ENCODE measurements around the gene METTL15.
A peak's percentile ranks its signal among the peaks of the same experiment; 100 is the strongest.

Gene METTL15

DNA sequence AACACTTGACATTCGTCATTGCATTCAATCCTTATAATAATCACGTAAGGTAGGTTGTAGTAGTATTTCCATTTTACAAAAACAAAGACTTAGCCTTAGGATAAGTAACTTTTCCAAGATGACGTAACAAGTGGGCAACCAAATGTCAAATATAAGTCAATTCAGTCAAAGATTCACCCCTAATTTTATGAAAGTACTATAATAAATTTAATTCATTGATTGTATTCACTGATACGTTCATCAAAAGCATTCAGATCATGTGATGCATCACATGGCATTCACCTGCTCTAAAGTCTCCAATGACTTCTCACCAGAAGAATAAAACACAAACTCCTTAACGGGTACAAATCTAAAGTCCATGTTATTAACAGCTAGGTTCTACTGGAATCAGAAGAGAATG is 2.3 kb upstream of the METTL15 start:
- TF ChIP-seq ZNF565 (CRISPR knock-in tag; conservative IDR thresholded peaks at IDR 0.05; ENCODE audit: low read depth) (no peak), CSDC2 (CRISPR knock-in tag; IDR thresholded peaks at IDR 0.05) (no peak), ESRRG (CRISPR knock-in tag; IDR thresholded peaks at IDR 0.05) (no peak), ZFP30 (CRISPR knock-in tag; IDR thresholded peaks at IDR 0.05) (no peak), ZNF8 (CRISPR knock-in tag; IDR thresholded peaks at IDR 0.05) (no peak), SNAI2 (CRISPR knock-in tag; IDR thresholded peaks at IDR 0.05) (no peak), ZFP3 (CRISPR knock-in tag; IDR thresholded peaks at IDR 0.05) (no peak), ZC3H10 (CRISPR knock-in tag; IDR thresholded peaks at IDR 0.05) (no peak), PPARA (CRISPR knock-in tag; IDR thresholded peaks at IDR 0.05; ENCODE audit: borderline replicate concordance) (no peak), ARNTL (CRISPR knock-in tag; IDR thresholded peaks at IDR 0.05; ENCODE audit: borderline replicate concordance, low read depth) (no peak), GLIS3 (CRISPR knock-in tag; IDR thresholded peaks at IDR 0.05) (no peak)
- TF ChIP-seq, protein P1, sequence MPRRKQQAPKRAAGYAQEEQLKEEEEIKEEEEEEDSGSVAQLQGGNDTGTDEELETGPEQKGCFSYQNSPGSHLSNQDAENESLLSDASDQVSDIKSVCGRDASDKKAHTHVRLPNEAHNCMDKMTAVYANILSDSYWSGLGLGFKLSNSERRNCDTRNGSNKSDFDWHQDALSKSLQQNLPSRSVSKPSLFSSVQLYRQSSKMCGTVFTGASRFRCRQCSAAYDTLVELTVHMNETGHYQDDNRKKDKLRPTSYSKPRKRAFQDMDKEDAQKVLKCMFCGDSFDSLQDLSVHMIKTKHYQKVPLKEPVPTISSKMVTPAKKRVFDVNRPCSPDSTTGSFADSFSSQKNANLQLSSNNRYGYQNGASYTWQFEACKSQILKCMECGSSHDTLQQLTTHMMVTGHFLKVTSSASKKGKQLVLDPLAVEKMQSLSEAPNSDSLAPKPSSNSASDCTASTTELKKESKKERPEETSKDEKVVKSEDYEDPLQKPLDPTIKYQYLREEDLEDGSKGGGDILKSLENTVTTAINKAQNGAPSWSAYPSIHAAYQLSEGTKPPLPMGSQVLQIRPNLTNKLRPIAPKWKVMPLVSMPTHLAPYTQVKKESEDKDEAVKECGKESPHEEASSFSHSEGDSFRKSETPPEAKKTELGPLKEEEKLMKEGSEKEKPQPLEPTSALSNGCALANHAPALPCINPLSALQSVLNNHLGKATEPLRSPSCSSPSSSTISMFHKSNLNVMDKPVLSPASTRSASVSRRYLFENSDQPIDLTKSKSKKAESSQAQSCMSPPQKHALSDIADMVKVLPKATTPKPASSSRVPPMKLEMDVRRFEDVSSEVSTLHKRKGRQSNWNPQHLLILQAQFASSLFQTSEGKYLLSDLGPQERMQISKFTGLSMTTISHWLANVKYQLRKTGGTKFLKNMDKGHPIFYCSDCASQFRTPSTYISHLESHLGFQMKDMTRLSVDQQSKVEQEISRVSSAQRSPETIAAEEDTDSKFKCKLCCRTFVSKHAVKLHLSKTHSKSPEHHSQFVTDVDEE (CRISPR knock-in tag; IDR thresholded peaks at IDR 0.05): no peak
- TF ChIP-seq, protein P2, sequence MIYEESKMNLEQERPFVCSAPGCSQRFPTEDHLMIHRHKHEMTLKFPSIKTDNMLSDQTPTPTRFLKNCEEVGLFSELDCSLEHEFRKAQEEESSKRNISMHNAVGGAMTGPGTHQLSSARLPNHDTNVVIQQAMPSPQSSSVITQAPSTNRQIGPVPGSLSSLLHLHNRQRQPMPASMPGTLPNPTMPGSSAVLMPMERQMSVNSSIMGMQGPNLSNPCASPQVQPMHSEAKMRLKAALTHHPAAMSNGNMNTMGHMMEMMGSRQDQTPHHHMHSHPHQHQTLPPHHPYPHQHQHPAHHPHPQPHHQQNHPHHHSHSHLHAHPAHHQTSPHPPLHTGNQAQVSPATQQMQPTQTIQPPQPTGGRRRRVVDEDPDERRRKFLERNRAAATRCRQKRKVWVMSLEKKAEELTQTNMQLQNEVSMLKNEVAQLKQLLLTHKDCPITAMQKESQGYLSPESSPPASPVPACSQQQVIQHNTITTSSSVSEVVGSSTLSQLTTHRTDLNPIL (CRISPR knock-in tag; IDR thresholded peaks at IDR 0.05; ENCODE audit: low read depth): no peak
- no peak for ATAC-seq

DNA sequence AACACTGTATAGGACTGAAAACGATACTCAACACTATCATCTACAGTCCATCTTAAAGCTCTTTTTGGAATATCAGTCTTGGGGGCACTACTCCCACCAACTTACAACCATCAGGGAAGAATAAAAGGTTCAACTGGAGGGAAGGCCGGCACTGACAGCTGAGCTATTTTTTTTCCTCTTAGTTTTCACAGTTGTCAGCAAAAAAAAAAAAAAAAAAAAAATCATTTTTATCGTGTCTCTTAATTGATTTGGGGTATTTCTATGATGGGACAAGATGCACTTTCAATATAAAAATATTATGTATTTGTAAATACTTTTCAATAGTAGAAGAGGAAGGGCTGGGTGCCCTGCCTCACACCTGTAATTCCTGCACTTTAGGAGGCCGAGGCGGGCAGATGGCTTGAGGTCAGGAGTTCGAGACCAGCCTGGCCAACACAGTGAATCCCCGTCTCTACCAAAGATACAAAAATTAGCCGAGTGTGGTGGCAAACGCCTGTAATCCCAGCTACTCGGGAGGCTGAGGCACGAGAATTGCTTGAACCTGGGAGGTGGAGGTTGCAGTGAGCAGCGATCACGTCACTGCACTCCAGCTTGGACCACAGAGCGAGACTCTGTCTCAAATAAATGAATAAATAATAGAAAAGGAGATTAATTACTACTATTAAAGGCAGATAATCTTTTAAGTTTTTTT is 1.7 kb upstream of the METTL15 start:
- no peak for TF ChIP-seq TOX (CRISPR knock-in tag; IDR thresholded peaks at IDR 0.05; ENCODE audit: borderline replicate concordance)
- no peak for TF ChIP-seq ZC3H10 (CRISPR knock-in tag; IDR thresholded peaks at IDR 0.05)
- TF ChIP-seq ISL1 (CRISPR knock-in tag; IDR thresholded peaks at IDR 0.05): no peak
- no peak for TF ChIP-seq ZNF70 (CRISPR knock-in tag; IDR thresholded peaks at IDR 0.05)
- no peak for ATAC-seq

DNA sequence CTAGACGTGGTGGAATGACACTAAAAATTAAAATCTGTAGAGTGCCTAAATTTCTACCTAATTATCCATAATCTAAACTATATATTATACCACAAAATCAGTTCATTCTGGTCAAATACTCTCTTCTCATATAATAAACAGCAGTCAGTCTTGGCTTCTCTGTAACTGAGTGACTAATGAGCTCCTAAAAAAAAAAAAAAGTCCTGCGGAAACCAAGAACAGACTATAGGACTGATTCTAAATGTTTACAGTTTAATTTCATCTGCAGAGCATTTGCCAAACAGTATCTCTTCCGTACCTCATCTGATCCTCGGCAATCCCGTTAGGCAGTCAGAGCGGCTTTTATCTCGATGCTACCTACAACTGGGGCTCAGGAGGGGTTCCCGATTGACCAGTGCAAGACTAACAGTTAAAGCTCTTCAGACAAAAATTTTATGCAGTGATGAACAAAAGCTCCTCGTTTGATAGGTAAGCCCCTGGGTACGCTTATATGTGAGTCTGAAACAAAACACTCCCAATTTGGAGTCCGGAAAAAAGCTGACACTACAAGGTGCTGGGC is 918 bp upstream of the METTL15 start:
- TF ChIP-seq ZFP3 (CRISPR knock-in tag; IDR thresholded peaks at IDR 0.05) (no peak), TCF4 (CRISPR knock-in tag; IDR thresholded peaks at IDR 0.05; ENCODE audit: borderline replicate concordance) (no peak)
- ATAC-seq: peak; percentile 28

DNA sequence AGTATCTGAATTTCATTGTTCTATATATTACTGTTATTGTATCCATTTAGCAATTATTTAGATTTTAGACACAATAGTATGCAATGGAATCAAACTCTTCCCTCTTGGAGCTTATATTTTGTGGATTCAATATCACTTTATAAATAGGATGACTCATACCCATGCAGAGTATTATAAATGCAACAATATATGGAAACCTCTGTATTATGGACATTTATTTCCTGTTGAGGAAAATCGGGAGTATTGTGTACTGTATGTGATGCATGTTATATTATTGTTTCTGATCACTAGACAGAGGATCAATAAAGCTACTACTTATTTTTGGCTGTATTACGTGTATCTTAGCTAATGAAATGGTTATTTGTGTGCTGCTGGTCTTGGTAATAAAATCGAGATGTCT is 770 bp downstream of the METTL15 start:
- no peak for ATAC-seq
- TF ChIP-seq OSR1 (CRISPR knock-in tag; IDR thresholded peaks at IDR 0.05): no peak
- no peak for TF ChIP-seq ESRRG (CRISPR knock-in tag; IDR thresholded peaks at IDR 0.05)
- TF ChIP-seq ZNF8 (CRISPR knock-in tag; IDR thresholded peaks at IDR 0.05): no peak
- TF ChIP-seq ZFP30 (CRISPR knock-in tag; IDR thresholded peaks at IDR 0.05): no peak
- TF ChIP-seq ISL1 (CRISPR knock-in tag; IDR thresholded peaks at IDR 0.05): no peak
- TF ChIP-seq, protein P1 (CRISPR knock-in tag; IDR thresholded peaks at IDR 0.05): no peak
- no peak for TF ChIP-seq ARNTL (CRISPR knock-in tag; IDR thresholded peaks at IDR 0.05; ENCODE audit: borderline replicate concordance, low read depth)
- TF ChIP-seq TCF4 (CRISPR knock-in tag; IDR thresholded peaks at IDR 0.05; ENCODE audit: borderline replicate concordance): no peak
- no peak for TF ChIP-seq TOX (CRISPR knock-in tag; IDR thresholded peaks at IDR 0.05; ENCODE audit: borderline replicate concordance)
- TF ChIP-seq RARB (CRISPR knock-in tag; IDR thresholded peaks at IDR 0.05): no peak
- no peak for TF ChIP-seq ZNF70 (CRISPR knock-in tag; IDR thresholded peaks at IDR 0.05)
- no peak for TF ChIP-seq SNAI2 (CRISPR knock-in tag; IDR thresholded peaks at IDR 0.05)
- TF ChIP-seq, protein P3, sequence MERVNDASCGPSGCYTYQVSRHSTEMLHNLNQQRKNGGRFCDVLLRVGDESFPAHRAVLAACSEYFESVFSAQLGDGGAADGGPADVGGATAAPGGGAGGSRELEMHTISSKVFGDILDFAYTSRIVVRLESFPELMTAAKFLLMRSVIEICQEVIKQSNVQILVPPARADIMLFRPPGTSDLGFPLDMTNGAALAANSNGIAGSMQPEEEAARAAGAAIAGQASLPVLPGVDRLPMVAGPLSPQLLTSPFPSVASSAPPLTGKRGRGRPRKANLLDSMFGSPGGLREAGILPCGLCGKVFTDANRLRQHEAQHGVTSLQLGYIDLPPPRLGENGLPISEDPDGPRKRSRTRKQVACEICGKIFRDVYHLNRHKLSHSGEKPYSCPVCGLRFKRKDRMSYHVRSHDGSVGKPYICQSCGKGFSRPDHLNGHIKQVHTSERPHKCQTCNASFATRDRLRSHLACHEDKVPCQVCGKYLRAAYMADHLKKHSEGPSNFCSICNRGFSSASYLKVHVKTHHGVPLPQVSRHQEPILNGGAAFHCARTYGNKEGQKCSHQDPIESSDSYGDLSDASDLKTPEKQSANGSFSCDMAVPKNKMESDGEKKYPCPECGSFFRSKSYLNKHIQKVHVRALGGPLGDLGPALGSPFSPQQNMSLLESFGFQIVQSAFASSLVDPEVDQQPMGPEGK (CRISPR knock-in tag; IDR thresholded peaks at IDR 0.05; ENCODE audit: borderline replicate concordance): no peak
- TF ChIP-seq ZFP3 (CRISPR knock-in tag; IDR thresholded peaks at IDR 0.05): no peak

Data from SK-N-SH treated with all-trans-retinoic acid at 6 μM for 48 hours (cell line).